GM19238 (cell line): ENCODE results near the gene PDE8B.
"Not testable (repeated sequence)": the region's sequence is repeated elsewhere in the genome, so short reads cannot be mapped to it uniquely, and the experiment has no call there.

Source experiments
- DNase-seq: peaks from one replicate; pipeline ENCODE4 v3.0.0; 2011; ENCODE audit warnings: low spot score; ENCODE audit not compliant: insufficient read length

The PDE8B gene

DNA sequence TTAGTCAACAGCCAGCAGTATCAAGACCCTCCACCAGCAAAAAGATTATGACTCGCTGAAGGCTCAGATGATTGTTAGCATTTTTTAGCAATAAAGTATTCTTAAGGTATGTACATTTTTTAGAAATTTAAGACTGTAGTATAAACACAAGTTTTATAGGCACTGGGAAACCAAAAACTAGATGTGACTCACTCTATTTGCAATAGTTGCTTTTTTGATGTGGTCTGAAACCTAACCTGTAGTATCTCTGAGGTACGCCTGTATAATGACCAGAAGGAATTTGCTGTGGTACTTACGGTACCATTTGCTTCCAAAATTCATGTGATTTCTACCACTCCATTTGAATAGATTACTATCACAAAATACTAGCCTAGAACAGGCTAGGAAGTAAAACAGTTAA is 220.8 kb downstream of the PDE8B start:
- no peak for DNase-seq

DNA sequence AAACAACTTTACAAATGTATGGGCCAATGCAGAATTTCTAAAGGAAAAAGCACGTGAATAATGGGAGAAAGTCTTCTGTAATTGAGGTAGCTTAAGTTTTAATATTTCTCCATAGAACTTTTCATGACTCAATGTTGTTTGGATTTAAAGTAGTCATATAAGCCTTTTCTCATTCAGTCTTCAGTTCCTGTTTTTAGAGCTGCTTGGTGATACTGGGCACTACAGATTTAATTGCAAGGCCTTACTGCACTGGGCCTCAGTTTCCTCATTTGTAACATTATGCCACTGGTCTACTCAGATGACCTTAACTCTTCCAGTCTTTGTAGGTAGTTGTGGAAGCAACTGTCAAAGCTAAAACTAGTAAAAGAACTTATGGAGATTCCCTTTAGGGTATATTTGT is 221.2 kb downstream of the PDE8B start:
- DNase-seq, result no peak

DNA sequence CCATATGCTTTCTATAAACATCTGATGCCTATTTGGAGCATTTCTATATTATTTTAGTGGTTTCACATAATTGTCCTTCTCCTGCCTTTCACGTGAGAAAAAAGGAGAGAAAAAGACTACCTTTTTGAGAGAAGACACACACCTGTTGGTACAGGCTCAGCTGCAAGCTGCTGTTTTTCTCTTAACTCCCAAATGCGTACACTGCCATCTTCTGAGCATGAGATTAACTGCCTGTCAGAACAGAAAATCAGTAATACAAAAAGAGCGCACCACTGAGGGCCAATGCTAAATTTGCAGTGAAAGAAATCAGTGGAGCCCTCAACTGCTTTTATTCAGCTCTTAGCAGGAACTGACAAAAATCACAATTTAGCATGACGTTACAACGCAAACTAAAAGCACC is 226.7 kb downstream of the PDE8B start:
- no peak for DNase-seq

DNA sequence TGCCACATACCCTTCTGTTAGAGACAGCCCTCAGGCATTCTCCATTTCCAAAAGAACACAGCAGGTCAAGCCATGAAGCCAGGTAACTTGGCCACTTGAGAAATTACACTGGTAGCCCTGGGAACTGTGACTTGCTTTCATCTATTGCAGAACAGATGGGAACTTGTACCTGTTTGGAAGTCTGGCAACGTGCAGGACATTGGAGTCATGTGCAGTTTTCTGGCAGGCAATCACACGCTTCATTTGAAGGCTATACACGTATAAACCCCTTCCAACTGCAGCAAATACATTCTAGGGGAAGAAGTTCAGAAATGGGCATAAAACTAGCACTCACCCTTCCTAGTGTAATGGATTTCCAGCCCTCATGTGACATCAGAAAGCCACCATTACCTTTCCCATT is 227.6 kb downstream of the PDE8B start:
- no peak for DNase-seq

DNA sequence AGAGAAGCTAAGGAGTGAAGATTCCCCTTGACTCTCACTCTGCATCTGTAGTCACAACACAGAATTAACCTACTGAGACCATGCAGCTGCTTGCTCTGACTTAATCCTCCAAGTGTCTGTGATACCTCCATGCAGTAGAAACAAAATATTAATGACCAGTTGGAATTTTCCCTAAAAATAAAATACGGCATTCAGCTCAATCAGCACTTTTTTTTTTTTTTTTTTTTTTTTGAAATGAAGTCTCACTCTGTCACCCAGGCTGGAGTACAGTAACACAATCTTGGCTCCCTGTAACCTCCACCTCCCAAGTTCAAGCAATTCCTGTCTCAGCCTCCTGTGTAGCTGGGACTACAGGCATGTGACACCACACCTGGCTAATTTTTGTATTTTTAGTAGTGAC is 233.2 kb downstream of the PDE8B start:
- no peak for DNase-seq

DNA sequence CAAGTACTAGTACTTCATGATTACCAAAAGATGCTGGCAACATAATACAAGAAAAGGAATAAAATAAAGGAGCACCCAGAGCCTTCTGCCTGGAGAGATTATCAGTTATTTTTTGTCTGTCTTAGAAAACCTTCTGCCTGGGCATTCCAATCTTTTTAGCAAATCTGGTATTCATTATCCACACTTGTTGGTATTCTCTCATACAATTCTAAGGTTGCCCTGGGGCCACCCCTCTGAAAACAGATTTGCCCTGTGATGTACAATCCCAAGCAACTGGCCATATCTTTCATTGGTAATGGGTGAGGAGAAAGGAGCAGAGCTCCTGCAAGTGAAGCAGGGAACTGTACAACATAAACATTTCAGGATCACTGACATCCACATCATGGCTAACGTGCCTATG is 233.9 kb downstream of the PDE8B start:
- DNase-seq, result no peak

DNA sequence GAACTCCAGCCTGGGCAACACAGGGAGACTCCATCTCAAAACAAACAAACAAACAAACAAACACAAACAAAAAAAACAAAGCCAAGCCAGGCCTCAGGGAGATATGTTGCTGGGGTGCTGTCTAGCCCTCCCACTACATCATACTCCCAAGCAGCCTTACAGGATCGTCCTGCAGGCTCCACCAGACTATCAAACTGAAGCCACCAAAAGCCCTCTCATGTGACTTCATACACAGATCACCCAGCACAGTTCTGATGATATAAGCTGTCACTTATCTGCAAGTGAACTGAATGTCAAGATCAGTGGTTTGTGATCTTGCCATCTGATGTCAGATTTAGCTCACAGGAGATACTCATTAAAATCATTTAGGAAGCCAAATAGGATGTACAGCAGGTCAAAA is 238.4 kb downstream of the PDE8B start:
- DNase-seq, result no peak

DNA sequence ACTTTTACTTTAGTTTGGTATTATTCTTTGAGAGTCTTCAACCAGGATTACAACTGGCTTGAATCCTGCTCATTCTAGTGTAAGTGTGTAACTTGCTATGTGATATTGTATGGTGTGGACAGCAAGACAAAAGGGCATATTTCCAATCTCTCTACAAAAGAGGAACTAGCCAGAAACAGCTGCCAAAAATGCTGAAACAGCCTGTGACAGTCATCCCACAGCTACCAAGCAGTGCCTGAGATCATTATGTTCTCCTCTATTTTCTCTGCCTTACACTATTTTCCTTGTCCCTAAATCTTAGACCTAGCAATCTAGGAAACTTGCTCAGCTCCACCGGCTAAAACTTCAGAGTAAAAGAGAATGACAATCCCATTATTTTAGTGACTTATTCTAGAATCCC is 238.8 kb downstream of the PDE8B start:
- no peak for DNase-seq

DNA sequence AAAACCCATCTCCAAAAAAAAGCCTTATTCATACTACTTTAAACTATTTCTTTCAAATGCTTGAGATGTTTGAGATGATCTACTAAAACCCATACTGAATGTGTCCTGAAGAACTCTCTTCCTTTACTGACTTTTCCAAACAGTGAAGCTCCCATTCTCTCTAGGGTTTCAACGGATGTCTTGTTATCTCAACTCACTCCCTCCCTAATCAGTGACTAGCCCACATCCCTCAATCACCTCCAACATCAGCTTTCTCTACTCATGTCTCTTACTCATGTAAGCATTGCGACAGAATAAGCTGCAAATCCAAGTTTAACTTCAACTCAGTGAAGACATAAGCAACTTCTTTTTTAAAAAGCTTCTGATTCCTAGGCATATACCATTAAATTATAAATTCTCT is 239.5 kb downstream of the PDE8B start:
- DNase-seq, result no peak

DNA sequence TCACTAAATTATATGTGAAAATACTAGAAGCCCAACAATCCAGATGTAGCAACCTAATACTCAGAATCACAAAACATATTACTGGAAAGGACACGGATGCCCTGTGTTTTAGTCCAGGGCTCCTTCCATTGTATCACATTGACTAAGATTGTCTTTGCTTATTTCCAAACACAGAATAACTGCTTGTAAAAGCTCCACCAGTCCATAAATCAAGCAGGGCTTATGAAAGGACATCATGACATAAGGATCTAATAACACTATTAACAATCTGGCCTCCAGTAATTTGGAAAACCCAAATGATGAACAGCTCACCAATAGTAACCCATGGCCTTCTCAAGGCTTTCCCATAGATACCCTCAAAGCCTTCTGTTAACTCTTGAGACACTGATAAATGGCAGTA is 241.9 kb downstream of the PDE8B start:
- no peak for DNase-seq

DNA sequence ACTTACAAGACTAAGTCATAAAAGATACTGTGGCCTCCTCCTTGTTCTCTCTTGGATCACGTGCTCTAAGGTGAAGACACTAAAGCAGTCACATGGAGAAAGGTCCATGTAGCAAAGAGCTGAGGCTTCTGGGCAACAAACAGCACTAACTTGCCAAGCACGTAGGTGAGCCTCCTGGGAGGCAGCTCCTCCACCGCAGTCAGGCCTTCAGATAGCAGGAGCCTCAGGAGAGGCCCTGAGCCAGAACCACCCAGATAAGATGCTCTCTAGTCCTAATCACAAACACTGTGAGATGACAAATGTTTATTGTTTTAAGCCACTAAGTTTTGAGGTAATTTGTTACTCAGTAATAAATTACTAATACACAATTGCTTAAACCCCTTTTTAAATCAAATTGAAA is 243.6 kb downstream of the PDE8B start:
- DNase-seq, result no peak

DNA sequence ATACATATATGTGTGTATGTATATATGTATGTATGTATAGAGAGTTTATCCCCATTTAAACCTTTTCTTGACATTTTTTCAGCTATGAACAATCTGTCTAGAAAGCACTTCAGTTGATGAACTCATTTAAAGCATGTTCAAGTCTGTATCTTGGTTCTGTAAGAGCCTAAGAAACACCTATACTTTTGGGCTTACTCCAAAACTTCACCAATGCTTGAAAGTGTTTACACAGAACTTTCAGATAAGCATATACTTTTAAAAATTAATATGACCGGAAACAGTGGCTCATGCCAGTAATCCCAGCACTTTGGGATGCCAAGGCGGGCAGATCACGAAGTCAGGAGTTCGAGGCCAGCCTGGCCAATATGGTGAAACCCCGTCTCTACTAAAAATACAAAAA is 250.8 kb downstream of the PDE8B start:
- DNase-seq, result no peak

DNA sequence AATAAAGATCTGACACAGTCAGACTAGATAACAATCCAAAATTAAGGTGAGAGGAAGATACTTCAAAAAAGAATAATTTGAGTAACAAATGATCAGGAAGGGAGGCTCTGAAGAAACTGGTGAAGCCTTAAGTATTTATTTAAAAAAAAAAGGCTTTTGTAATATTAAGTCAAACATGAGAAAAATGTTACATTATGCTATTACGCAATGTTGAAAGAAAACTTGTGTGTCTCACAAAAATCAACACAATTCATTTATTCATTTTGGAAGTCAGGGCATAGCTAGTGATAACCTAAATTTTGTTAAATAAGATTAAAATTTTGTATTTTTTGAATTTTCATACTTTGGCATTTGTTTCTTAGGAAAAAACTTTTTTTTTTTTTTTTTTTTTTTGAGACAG is 253.4 kb downstream of the PDE8B start:
- DNase-seq, result no peak

DNA sequence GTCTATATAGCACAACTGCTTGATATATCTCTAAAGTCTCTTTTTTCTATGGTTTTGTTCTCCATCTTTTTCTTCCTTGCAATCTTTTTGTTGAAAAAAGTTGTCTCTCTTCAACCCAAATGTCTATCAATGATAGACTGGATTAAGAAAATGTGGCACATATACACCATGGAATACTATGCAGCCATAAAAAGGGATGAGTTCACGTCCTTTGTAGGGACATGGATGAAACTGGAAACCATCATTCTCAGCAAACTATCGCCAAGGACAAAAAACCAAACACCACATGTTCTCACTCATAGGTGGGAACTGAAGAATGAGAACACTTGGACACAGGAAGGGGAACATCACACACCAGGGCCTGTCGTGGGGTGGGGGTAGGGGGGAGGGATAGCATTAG is 258.4 kb downstream of the PDE8B start:
- not testable (repeated sequence) for DNase-seq

DNA sequence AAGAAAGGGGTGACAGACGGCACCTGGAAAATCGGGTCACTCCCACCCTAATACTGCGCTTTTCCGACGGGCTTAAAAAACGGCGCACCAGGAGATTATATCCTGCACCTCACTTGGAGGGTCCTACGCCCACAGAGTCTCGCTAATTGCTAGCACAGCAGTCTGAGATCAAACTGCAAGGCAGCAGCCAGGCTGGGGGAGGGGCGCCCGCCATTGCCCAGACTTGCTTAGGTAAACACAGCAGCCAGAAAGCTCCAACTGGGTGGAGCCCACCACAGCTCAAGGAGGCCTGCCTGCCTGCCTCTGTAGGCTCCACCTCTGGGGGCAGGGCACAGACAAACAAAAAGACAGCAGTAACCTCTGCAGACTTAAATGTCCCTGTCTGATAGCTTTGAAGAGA is 264.6 kb downstream of the PDE8B start:
- not testable (repeated sequence) for DNase-seq
